ENCODE data around the gene GALR2. TPM values are rescaled to one million over a fixed set of nuclear protein-coding genes. Genes with fewer than 3 reads are reported as not detected.

The GALR2 gene
- total and polyA plus RNA-seq, 2 experiments from 2014 or later, result 0.55 TPM; not detected in 1

DNA sequence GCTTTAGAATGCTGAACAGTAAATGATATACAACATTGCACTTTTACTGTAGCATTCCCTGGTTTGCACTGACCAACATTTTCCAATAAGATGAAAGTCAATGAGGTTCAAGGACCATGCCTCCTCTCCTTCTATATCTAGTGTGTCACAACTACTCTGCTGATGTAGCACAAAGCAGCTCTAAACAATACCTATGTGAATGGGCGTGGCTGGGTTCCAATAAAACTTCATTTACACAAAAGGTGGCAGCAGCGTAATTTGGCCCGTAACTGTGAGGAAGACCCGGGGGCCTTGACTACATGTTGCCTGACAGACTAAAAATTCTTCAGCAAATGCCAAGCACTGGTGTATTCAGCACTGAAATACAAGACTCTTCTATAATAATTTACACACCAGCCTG, 8.8 kb upstream of the GALR2 start:
- Histone ChIP-seq H3K9me3 (ENCODE audit: low read depth) (no peaks in the 10 kb centered on the region), H3K27ac (no peak overlapping the region), H3K36me3 (peaks cover 51% of the 10 kb centered on the region), H3K4me3 (no peak overlapping the region), H3K27me3 (no peaks in the 10 kb centered on the region), H3K4me1 (ENCODE audit: low read depth) (peaks cover under 1% of the 10 kb centered on the region)
- TF ChIP-seq, protein P1, sequence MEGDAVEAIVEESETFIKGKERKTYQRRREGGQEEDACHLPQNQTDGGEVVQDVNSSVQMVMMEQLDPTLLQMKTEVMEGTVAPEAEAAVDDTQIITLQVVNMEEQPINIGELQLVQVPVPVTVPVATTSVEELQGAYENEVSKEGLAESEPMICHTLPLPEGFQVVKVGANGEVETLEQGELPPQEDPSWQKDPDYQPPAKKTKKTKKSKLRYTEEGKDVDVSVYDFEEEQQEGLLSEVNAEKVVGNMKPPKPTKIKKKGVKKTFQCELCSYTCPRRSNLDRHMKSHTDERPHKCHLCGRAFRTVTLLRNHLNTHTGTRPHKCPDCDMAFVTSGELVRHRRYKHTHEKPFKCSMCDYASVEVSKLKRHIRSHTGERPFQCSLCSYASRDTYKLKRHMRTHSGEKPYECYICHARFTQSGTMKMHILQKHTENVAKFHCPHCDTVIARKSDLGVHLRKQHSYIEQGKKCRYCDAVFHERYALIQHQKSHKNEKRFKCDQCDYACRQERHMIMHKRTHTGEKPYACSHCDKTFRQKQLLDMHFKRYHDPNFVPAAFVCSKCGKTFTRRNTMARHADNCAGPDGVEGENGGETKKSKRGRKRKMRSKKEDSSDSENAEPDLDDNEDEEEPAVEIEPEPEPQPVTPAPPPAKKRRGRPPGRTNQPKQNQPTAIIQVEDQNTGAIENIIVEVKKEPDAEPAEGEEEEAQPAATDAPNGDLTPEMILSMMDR (IDR thresholded peaks at IDR 0.05; ENCODE audit: low read depth, low read length), result no peak
- no peak for DNase-seq (ENCODE audit: low read depth in 1 of 2, low spot score in 1 of 2)

DNA sequence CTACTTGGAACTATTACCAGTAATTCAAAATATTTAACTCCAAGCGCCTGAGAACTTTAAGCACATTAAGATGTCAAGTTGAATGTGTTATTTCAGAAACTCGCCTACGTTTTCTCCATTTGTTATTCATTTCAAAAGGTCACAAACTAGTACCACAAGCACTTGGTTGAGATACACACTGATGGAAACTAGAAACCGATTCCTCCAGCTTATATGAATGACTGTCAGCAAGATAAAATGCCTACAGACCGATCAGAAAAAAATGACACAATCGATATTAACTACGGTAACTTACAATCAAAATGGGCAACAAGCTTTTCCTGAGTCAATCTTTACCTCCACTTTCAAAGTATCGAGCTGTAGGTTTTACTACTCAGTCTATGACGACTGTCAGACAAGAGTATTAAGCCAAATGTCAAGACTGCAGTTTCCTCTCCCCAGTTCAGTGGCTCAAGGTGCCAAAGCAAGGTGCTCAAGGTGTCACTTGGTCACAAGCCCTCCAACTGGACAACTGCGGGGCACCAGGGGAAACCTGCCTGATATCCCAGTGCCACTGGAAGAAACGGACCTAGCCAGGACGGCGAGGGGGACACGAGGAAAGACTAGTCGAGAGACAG, 2.9 kb upstream of the GALR2 start:
- peaks cover 34% of the 10 kb centered on the region for H3K27me3 ChIP-seq
- no peak for DNase-seq (ENCODE audit: low read depth in 1 of 2, low spot score in 1 of 2)
- H3K4me3 ChIP-seq, result peak overlapping the region; percentile 69
- H3K27ac ChIP-seq, result peak overlapping the region; percentile 78
- H3K4me1 ChIP-seq (ENCODE audit: low read depth), result peaks cover 15% of the 10 kb centered on the region
- no peaks in the 10 kb centered on the region for H3K9me3 ChIP-seq (ENCODE audit: low read depth)
- TF ChIP-seq, protein P1 (IDR thresholded peaks at IDR 0.05; ENCODE audit: low read depth, low read length), result no peak
- H3K36me3 ChIP-seq, result peaks cover 13% of the 10 kb centered on the region

DNA sequence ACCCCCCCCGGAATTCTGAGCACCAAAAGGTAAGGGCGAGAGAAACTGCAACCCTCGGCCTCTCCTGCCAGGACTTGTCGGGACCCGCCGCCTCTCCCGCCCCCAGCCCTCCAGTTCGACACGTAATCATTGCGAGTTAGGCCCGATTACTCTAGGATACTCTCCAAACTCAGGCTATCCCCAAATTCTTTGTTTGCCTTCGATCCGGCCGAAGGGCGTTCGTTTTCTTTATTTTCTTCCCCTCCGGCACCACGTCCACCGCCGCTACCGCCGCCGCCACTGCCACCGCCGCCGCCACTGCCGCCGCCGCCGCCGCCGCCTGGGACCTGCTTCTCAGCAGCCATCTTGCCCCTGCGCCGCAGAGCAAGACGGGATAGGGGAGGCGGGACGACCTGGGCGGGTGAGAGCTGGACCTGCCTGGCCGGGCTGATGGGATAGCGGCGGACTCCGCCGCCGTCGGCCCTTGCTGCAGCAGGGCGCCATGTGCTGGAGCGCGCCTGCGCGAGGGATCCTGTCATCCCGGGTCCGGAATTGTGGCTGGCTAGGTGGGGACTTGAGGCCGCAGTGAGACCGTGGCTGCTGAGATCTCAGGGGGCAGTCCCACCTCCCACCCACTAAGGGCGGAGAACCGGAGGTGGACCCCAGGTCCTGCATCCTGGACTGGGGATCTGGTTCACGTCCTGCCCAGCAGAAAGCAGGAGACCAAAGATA, 2.3 kb upstream of the GALR2 start, which contains the start of gene SRP68:
Gene SRP68 (minus strand): TSS at position 370 of the 711 bp plus-strand sequence. CDS start 26 bp downstream, at position 344.
- Histone ChIP-seq H3K9me3 (ENCODE audit: low read depth) (no peaks in the 10 kb centered on the region), H3K27ac (peak within 1 kb of the TSS; percentile 78), H3K36me3 (peaks cover 6% of the 10 kb centered on the region), H3K27me3 (peaks cover 40% of the 10 kb centered on the region), H3K4me3 (peak within 1 kb of the TSS; percentile 69), H3K4me1 (ENCODE audit: low read depth) (peaks cover 16% of the 10 kb centered on the region)
- TF ChIP-seq, protein P1 (IDR thresholded peaks at IDR 0.05; ENCODE audit: low read depth, low read length), result no peak
- DNase-seq (ENCODE audit: low read depth in 1 of 2, low spot score in 1 of 2), result peak; percentile 95 to 96

DNA sequence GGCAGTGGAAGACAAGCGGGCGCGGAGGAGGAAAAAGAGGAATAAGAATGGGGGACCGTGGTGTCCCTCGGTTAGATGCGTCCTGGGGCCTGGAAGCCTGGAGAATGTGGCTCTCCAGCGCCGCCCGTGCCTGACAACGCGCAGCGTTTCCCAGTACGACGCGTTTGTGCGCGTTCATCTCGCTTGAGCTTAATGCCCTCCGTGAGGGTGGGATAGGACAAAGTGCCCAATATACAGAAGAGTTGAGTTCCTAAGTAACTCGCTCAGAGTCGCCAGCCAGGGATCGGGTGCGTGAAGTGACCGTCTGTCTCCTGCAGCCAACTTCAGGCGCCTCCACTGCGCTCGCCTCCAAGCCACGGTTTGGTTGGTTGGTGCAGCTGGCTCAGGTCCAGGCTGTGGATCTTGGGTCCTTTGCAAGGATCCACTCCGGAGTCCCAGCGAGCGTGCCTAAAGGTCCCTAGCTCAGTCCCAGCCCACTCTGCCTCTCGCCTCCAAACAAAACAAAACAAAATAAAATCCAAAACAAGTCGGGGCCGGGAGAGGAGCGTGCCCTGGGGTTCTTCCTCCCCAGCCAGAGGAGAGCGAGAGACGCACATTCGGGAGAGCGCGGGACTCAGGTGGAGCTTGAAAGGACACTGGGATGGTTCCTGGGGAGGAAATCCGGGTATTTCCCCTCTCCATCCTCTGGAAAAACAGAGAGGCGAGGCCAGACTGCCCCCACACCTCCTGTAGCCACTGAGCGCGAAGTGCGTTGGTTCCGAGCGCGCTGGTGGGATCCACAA, 974 bp downstream of the GALR2 start:
- Histone ChIP-seq H3K9me3 (ENCODE audit: low read depth) (no peaks in the 10 kb centered on the region), H3K36me3 (no peaks in the 10 kb centered on the region), H3K4me1 (ENCODE audit: low read depth) (peaks cover 35% of the 10 kb centered on the region), H3K27me3 (peaks cover 54% of the 10 kb centered on the region), H3K4me3 (no peak overlapping the region), H3K27ac (no peak overlapping the region)
- TF ChIP-seq, protein P1 (IDR thresholded peaks at IDR 0.05; ENCODE audit: low read depth, low read length), result peak; percentile 14
- peak in 1 of 2 donors; percentile 69 for DNase-seq (ENCODE audit: low read depth in 1 of 2, low spot score in 1 of 2)

DNA sequence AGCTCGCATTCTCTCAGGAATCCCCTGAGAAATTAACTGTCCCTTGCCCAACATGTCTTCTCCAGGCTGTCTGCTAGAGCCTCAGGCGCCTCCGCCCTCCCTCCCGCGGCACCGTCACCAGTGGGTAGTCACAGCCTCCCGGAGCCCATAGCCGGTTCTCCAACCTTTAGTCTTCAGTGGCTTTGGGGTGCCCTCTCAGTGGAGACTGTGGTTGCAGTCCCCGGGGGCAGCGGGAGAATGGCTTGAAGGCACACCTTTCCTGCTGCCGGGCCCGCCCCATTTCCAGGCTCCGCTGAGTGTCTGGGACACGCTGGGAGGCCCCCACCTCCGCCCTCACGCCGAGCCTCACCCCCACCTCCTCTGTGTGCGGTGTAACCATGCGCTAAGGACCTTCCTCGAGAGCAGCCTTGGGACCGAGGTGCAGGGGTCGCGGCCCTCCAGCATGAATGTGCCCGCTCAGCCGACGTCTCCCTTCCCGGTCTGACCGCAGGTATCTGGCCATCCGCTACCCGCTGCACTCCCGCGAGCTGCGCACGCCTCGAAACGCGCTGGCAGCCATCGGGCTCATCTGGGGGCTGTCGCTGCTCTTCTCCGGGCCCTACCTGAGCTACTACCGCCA, 1.7 kb downstream of the GALR2 start:
- no peak overlapping the region for H3K27ac ChIP-seq
- H3K27me3 ChIP-seq, result peaks cover 54% of the 10 kb centered on the region
- TF ChIP-seq, protein P1 (IDR thresholded peaks at IDR 0.05; ENCODE audit: low read depth, low read length), result no peak
- H3K4me1 ChIP-seq (ENCODE audit: low read depth), result peaks cover 33% of the 10 kb centered on the region
- no peak overlapping the region for H3K4me3 ChIP-seq
- DNase-seq (ENCODE audit: low read depth in 1 of 2, low spot score in 1 of 2), result no peak
- no peaks in the 10 kb centered on the region for H3K9me3 ChIP-seq (ENCODE audit: low read depth)
- no peaks in the 10 kb centered on the region for H3K36me3 ChIP-seq

Measured in cardiac muscle cell (in vitro differentiated cells and primary cell).